HCT116 (cell line): ENCODE measurements around the gene METTL17.
"Not testable (repeated sequence)": the region's sequence is repeated elsewhere in the genome, so short reads cannot be mapped to it uniquely, and the experiment has no call there.

Experiments
- CTCF ChIP-seq, 3 experiments: fragments of 200-600 bp in 1 of 3; sonication (generic) in 1 of 3; IDR thresholded peaks in 2 of 3; conservative IDR thresholded peaks in 1 of 3; 2 replicates each; pipeline ENCODE4 v1.5.1; 2012 to 2017; ENCODE audit warnings: low read depth in 2 of 3, low read length in 2 of 3, antibody characterized with exemption in 1 of 3, borderline replicate concordance in 1 of 3, control low read depth in 1 of 3, mild to moderate bottlenecking in 1 of 3, mixed read lengths in 1 of 3, mixed run types in 1 of 3, moderate library complexity in 1 of 3; ENCODE audit not compliant: insufficient read depth in 1 of 3
- ELF1 ChIP-seq: IDR thresholded peaks from 2 replicates; pipeline ENCODE4 v1.6.1; 2012; ENCODE audit warnings: low read depth, borderline replicate concordance
- EZH2 ChIP-seq: fragments of 200-600 bp; sonication (generic); IDR thresholded peaks from 2 replicates; pipeline ENCODE4 v1.6.1; 2017; ENCODE audit warnings: antibody characterized with exemption, mixed run types
- EZH2phosphoT487 ChIP-seq: fragments of 200-600 bp; IDR thresholded peaks from 2 replicates; pipeline ENCODE4 v1.6.1; 2018; ENCODE audit warnings: antibody characterized with exemption, borderline replicate concordance
- JUND ChIP-seq: IDR thresholded peaks from 2 replicates; pipeline ENCODE4 v1.6.1; 2012
- POLR2A ChIP-seq: IDR thresholded peaks from 2 replicates; pipeline ENCODE4 v1.7.0; 2011; ENCODE audit warnings: borderline replicate concordance; ENCODE audit not compliant: insufficient read depth, insufficient read length; ENCODE audit errors: extremely low read depth
- POLR2AphosphoS5 ChIP-seq: IDR thresholded peaks from 2 replicates; pipeline ENCODE4 v1.6.1; 2011; ENCODE audit warnings: mild to moderate bottlenecking, low read depth, low read length, moderate library complexity
- REST ChIP-seq: IDR thresholded peaks from 2 replicates; pipeline ENCODE4 v1.6.1; 2012; ENCODE audit warnings: low read depth
- SP1 ChIP-seq: IDR thresholded peaks from 2 replicates; pipeline ENCODE4 v1.6.1; 2012; ENCODE audit warnings: low read depth
- ZNF274 ChIP-seq: fragments of 200-500 bp; sonication (Bioruptor generic); IDR thresholded peaks from 2 replicates; pipeline ENCODE4 v1.6.1; 2014; ENCODE audit warnings: mild to moderate bottlenecking, low read depth, low read length, inconsistent platforms

- TF ChIP-seq CTCF (IDR thresholded peaks at IDR 0.05 in 2 of 3, conservative IDR thresholded peaks at IDR 0.05 in 1 of 3; ENCODE audit: borderline replicate concordance in 1 of 3, insufficient read depth in 1 of 3, low read depth in 2 of 3, low read length in 2 of 3); ELF1; REST; EZH2; POLR2A; POLR2AphosphoS5; ZNF274; SP1; JUND; EZH2phosphoT487: not testable (repeated sequence)
Measured at GRCh38 chr14:20945146-20945545, 44.6 kb upstream of the METTL17 start.
